Sigmoid colon (tissue), 4 donors: ENCODE measurements around the gene BTF3.

Source experiments
- CTCF ChIP-seq, 4 experiments: fragments of 450-650 bp in 3 of 4; fragments of 200-600 bp in 1 of 4; IDR thresholded peaks; one replicate each; pipeline ENCODE4 v1.5.1; 2016 to 2019; ENCODE audit warnings: antibody characterized with exemption in 4 of 4, mild to moderate bottlenecking in 3 of 4, moderate library complexity in 2 of 4
- POLR2A ChIP-seq, 2 donors: fragments of 450-650 bp; IDR thresholded peaks; one replicate each; pipeline ENCODE4 v1.6.1; 2016; ENCODE audit warnings: antibody characterized with exemption in 2 of 2, mild to moderate bottlenecking in 2 of 2, moderate library complexity in 2 of 2
- POLR2AphosphoS5 ChIP-seq, 4 donors: sonication (generic); formaldehyde crosslinking; IDR thresholded peaks; one replicate each; pipeline ENCODE4 v1.6.1; 2017; ENCODE audit warnings: antibody characterized with exemption in 4 of 4

DNA sequence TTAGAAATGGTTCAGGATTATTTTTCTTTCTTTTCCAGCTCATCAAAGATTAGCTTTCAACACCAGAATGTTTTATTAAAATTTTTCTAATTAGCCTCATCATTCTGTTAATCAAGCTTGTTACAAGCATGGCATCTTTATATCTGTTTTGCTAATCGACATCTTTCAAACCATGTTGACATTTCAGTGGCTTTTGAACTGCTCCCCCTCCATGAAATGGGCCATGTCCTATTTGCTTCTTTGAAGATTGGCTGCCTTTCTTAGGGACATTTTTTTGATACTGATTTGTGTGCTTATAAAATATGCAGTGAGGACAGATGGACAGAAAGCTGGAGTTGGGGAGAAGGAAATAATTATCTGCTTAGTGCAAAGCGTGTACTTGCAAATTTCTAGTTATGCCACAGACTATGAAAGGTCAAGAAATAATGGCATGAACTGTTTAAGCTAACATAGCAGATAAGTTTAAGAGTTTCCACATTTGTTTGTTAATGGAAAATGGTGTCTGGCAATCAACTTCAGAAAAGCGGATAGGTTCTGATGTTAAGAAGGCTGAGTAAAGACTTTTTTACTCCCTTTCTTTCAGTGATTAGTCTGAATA is 27.5 kb downstream of the BTF3 start:
- TF ChIP-seq CTCF (IDR thresholded peaks at IDR 0.05) (no peak), POLR2AphosphoS5 (IDR thresholded peaks at IDR 0.05) (no peak), POLR2A (IDR thresholded peaks at IDR 0.05) (no peak)
